ENCODE data around the gene LYZL1.
A peak's percentile ranks its signal among the peaks of the same experiment; 100 is the strongest.
"Not testable (repeated sequence)": the region's sequence is repeated elsewhere in the genome, so short reads cannot be mapped to it uniquely, and the experiment has no call there.

The LYZL1 gene

GRCh38 chr10:29304264-29304994 is 15.6 kb downstream of the LYZL1 start:
- H3K4me3 ChIP-seq, result no peak overlapping the region
- H3K27ac ChIP-seq, result no peak overlapping the region

DNA sequence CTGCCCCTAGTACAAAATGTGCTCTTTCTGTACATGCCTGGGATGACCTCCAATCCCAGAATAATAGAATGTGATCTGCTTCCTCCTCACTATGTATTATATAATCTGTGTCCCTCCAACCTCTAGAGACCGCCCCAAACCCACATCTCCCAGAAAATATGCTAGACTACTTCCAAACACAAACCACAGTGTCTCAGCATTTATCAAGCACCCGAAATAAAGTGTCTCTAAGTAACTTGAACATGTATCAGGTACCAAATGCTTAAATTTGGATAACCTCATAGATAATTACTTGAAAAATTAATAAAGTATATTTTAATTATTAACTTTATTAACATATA is 16.1 kb downstream of the LYZL1 start:
- Histone ChIP-seq H3K27ac (no peak overlapping the region), H3K4me3 (no peak overlapping the region)

- H3K4me3 ChIP-seq, result no peak overlapping the region
- no peak overlapping the region for H3K27ac ChIP-seq
Measured at GRCh38 chr10:29306688-29307087, 17.8 kb downstream of the LYZL1 start.

- not testable (repeated sequence) for H3K4me3 ChIP-seq, H3K27ac ChIP-seq
Measured at GRCh38 chr10:29308142-29308541, 19.3 kb downstream of the LYZL1 start.

- H3K27ac ChIP-seq, result no peak overlapping the region
- H3K4me3 ChIP-seq, result no peak overlapping the region
Measured at GRCh38 chr10:29309465-29309864, 20.6 kb downstream of the LYZL1 start.

DNA sequence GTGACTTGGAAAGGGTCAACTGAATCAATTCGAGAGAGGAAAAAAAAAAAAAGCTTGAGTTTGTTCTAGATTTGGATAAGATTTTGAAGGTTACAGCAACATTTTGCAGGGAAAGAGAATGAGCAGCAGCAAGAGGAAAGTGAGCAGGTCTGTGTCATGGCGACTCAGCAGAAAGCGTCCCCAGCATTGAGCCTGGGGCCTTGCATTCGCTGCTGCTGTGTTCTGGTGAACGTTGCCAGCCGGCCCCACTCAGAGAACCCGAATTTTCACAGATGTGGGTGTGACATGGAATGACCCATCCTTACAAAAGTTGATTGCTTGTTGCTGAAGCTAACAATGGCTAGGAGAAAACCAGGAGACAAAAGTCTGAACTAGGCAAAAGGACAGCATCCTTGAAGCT is 21.6 kb downstream of the LYZL1 start:
- H3K4me3 ChIP-seq, H3K27ac ChIP-seq: not testable (repeated sequence)

DNA sequence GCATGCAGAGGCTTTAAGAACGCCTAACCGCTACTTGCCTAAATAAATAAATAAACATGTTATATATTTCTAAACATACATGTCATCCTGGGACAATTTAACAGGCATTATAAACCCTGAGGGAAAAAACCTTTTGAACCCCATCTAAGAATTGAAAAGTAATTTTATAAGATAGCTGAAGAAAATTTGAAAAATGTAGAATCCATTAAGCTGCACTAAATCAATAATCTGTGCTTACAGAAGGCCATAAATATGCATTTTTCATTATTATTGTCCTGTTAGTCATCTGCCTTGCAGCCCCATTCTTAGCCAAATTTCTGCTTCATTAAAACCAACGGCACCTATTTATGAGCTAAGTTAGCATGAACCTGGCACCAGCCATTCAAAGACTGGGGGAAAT is 24.2 kb downstream of the LYZL1 start:
- H3K4me3 ChIP-seq, result no peak overlapping the region

DNA sequence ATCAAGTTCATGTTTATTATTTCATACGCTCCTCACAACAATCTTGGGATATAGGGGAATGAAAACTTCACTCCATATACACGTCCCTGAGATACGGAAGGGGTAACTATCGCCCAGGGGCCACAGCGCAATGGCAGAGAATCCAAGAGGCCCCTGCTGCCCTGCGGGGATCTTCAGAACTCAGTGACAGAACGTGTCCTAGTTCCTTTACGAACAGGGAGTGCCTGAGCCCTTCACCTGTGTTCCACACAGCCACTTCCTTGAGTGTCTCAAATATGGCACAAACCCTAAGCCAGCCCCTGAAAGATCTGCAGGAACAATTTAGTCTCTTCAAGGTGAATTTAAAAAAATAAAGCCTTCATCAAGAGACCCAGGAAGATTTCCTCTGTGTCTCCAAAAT is 25.9 kb downstream of the LYZL1 start:
- no peak overlapping the region for H3K27ac ChIP-seq
- no peak overlapping the region for H3K4me3 ChIP-seq

More for the DNA sequence above, 24.2 kb downstream of the LYZL1 start:
- no peak overlapping the region for H3K27ac ChIP-seq

DNA sequence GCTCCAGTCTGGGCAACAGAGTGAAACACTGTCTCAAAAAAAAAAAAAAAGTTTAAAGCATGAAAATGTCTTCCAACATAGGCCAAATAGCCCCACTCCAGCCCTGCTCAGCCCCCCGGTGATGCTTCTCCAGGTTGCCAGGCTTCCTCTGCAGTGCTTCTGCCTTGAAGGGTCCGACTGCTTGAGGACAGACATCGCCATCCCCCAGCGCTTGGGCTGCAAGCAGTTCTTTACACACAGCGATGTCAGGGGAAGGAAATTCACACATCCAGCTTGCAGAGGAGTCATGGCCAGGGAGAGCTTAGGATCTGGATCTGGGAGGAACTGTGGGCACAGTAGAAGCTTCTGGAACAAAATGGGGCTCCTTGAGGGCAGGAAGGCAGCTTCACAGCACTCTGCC is 26.9 kb downstream of the LYZL1 start:
- no peak overlapping the region for H3K4me3 ChIP-seq
- H3K27ac ChIP-seq, result no peak overlapping the region

DNA sequence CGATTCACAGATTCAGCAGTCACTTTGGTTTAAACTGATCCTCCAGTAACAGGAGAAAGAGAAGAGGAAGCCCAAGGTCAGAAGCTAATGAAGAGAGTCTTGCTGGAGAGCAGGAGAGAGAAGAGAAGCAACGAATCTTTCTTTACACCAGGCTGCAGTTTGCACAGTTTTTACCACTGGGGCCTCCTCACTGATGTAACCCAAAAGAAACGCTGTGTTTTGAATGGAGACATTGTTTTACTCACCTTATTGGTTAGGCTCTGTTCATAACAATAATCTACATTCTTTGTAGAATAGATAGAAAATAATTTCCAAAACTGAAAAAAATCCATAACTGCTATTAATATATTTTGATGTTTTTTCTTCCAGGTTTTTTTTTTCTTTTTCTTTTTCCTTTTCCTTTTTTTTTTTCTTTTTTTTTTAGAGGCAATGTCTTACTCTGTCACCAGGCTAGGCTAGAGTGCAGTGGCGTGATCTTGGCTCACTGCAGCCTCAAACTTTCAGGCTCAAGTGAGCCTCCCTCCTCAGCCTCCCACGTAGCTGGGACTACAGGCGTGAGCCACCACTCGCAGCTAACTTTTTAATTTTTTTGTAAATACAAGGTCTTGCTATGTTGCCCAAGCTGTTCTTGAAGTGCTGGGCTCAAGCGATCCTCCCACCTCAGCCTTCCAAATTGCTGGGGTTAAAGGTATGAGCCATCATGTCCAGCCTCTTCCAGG is 27.6 kb downstream of the LYZL1 start:
- no peak overlapping the region for H3K4me3 ChIP-seq
- H3K27ac ChIP-seq, result no peak overlapping the region

DNA sequence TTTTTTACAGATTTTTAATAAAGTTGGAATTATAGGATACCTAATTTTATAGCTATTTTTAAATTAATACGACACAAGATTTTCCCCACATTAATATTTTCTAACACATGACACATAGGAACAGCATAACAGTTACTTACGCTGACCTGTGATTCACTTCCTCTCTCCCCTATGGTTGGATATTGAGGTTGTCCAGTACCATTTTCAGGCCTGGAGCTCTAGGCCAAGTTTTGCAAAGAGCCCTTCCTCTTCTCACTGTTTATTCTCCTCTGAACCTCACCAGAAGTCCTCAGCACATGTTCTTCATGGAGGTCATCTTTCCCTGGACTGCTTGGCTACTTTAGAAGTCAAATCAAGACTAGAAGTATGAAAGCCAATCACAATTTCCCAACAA is 28.2 kb downstream of the LYZL1 start:
- H3K27ac ChIP-seq, result no peak overlapping the region
- H3K4me3 ChIP-seq, result no peak overlapping the region

DNA sequence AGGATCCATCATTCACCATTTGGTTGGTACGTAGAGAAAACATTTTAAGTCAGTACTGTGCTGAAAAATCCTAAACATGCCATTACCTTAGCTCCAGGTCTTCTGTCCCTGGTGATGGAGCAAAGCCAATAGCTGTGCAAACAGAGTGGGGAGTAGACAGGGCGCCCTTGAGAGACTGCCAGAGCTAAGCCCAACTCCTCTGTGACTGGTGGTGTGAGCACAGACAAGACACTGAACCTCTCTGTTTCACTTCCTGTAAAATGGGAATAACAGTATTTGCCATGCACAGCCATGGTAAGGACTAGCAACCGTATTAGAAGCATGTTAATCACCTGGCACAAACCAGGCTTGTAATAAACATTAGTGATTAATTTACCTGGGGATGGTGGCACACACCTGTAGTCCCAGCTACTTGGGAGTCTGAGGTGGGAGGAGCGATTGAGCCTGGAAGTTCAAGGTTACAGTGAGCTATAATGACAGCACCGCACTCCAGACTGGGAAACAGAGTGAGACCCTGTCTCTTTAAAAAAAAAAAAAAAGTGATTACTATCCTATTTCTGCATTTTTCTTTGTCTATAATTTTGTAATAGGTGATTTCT is 28.7 kb downstream of the LYZL1 start:
- H3K4me3 ChIP-seq, result no peak overlapping the region
- H3K27ac ChIP-seq, result no peak overlapping the region

- H3K4me3 ChIP-seq, result not testable (repeated sequence)
- H3K27ac ChIP-seq, result peak overlapping the region in 2 of 21 experiments; percentile 22 to 23
Measured at GRCh38 chr10:29318141-29319071, 29.5 kb downstream of the LYZL1 start.

DNA sequence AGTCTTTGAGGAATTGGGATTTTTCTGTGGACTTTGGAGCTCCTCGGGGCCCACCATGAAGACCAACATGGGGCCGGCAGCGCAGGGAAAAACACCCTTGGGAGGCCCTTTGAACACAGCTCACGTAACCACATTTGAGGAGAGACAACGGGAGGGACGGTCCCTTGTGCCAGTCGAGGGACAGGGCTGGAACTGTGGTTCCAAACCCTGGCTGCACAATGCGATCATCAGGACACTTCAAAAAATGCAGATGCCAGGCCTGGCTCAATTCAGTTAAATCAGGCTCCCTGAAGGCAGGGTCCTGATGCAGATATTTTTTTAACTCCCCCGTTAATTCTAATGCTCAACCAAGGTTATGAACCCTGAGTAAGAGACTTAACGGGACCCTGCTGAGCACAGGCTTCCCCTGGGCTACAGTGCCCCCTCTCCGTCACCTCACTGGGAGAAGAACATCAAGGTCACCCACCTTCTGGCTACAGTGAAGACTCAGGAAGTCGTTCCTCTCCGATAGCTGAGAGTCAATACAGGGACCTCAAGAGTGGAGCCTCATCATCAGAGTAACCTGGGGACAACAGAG is 30.4 kb downstream of the LYZL1 start:
- peak overlapping the region in 1 of 21 experiments; percentile 23 for H3K27ac ChIP-seq
- H3K4me3 ChIP-seq, result no peak overlapping the region

GRCh38 chr10:29320680-29321121 is 31.8 kb downstream of the LYZL1 start:
- H3K4me3 ChIP-seq, H3K27ac ChIP-seq: not testable (repeated sequence)

DNA sequence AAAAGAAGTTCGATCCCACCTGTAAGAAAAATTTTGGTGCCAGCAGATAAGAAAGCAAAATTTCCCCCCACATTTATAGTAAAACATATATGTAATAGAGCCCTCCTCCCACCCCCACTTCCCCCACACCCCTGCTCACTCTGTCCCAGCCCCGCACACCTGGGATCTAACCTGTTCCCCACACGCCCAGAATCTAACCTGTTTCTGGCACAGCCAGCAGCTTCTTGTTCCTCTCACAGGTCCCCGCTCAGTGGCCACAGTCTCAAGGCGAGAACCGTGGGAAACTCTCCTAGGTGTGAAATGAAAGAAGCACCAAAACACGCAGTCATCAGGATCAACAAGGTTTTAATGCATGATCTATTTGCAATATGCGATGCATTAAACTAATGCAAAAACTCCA is 32.8 kb downstream of the LYZL1 start:
- no peak overlapping the region for H3K27ac ChIP-seq

GRCh38 chr10:29322918-29323317 is 34.0 kb downstream of the LYZL1 start:
- H3K27ac ChIP-seq, result no peak overlapping the region
- H3K4me3 ChIP-seq, result no peak overlapping the region

More for the DNA sequence above, 32.8 kb downstream of the LYZL1 start:
- no peak overlapping the region for H3K4me3 ChIP-seq

- Histone ChIP-seq H3K27ac (no peak overlapping the region), H3K4me3 (no peak overlapping the region)
Measured at GRCh38 chr10:29323367-29323766, 34.5 kb downstream of the LYZL1 start.

DNA sequence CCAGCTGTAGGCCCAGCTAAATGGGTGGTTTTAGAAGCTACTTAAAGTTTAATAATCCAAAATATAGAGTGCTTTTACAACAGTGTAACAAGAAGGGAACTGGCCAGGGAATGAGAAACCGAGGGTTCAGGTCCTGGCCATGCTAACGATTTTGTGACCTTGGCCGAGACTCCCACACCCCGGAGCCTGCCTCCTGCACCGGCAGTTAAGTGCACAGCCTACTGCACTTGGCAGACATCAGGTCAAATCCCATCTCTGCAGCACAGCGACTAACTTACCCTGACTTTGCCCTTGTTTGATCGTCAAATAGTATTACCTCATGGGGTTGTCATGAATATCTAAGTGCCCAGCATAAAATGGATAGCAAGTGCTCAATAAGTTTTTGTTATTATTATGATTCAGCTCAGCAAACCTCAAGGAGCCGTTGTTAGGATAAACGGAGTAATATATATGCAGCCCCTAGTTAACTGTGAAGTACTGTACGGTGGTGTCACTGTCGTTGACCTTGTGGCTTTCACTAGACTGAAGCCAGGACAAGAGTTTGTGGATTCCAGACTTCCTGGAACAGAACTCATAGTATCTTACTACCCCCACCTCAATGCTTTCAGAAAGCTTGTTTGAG is 35.5 kb downstream of the LYZL1 start:
- H3K27ac ChIP-seq, result no peak overlapping the region
- H3K4me3 ChIP-seq, result no peak overlapping the region
